ENCODE measurements around the gene MXD4. TPM values are rescaled to one million over a fixed set of nuclear protein-coding genes. Genes with fewer than 3 reads are reported as not detected.

Gene MXD4
- total and polyA plus RNA-seq, 2 of the 13 experiments (the other 11 are each of a cell fraction or from before 2014, with no cell fraction given): 29.0 to 31.3 TPM

DNA sequence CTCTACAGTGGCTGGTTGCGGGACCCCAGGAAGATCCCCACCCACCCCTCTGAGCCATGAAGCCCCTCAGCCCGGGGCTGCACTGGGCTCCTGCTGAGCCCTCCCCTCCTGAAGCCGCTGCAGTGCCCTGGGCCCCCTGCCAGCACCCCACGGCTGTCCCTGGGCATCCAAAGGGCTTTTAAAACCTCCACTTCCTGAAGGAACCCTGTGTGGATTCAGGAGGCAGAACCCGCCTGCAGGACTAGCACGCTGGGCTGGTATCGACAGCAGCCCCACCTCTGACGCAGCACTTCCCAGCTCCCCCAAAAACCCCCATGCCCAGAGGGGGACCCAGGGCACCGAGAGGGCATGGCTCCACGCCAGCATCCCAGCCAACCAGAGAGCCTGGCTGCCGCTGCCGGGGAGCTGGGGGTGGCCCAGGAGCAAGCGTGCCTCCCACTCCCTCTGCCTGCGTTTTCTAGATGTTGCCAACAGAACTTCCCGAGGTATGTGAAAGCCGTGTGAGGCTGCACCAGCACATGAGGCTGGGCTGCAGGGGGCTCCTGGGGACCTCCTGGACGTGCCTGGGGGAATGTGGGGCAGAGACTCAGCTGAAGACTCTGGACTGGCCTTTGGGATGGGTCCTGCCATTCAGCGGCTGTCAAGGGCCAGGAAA lies 6.3 kb downstream of the MXD4 start:
- H3K4me1 ChIP-seq (ENCODE audit: insufficient read depth, low read length): peaks cover 15% of the 10 kb centered on the region
- ATAC-seq (no peak), FAIRE-seq (no peak), DNase-seq (ENCODE audit: low spot score) (no peak)
- H3K79me2 ChIP-seq (ENCODE audit: insufficient read depth, low read length): peaks cover 5% of the 10 kb centered on the region
- no peaks in the 10 kb centered on the region for H3K27me3 ChIP-seq (ENCODE audit: control insufficient read depth in 1 of 2, insufficient read depth in 2 of 2, low read length in 2 of 2)
- in situ Hi-C loops (cut with HindIII; ENCODE audit: extremely low pct_ligation_motif_present, low pct_unique_long_range_greater_than_20kb) (no loop called here), intact Hi-C loops (cut with micrococcal nuclease; ENCODE audit: unreplicated experiment) (no loop called here)
- H2AFZ ChIP-seq (ENCODE audit: low read length): no peak overlapping the region
- no TSS peak for BruUV-seq (replicated peaks)
- CTCF ChIA-PET (ENCODE audit: low intra/inter-chr PET ratio, low total read pairs): no interaction called here
- no peak overlapping the region for H3K4me3 ChIP-seq (replicated peaks in 1 of 3; ENCODE audit: insufficient read depth in 1 of 3, low read depth in 2 of 3, low read length in 3 of 3)
- no peak overlapping the region for H3K4me2 ChIP-seq (ENCODE audit: low read depth, low read length)
- no peaks in the 10 kb centered on the region for H4K20me1 ChIP-seq (ENCODE audit: insufficient read depth, low read length)
- H3K27ac ChIP-seq (ENCODE audit: extremely low read length, insufficient read depth, low read length): no peak overlapping the region
- no CpG with 5 or more reads among the region's 18 CpGs for WGBS (ENCODE audit: low lambda C conversion rate)
- peaks cover 9 to 16% of the 10 kb centered on the region in 2 experiments; a peak in 4 of 5 replicates for H3K36me3 ChIP-seq (replicated peaks in 1 of 2; ENCODE audit: control insufficient read depth in 1 of 2, insufficient read depth in 2 of 2, low read length in 2 of 2)
- no peak overlapping the region for H3K9ac ChIP-seq (ENCODE audit: insufficient read depth, low read depth, low read length)
- TF ChIP-seq RBFOX2 (IDR thresholded peaks at IDR 0.05; ENCODE audit: low read depth, low read length) (peak; percentile 58), FOXK1 (CRISPR knock-in tag; IDR thresholded peaks at IDR 0.05; ENCODE audit: borderline replicate concordance, low read depth) (no peak)
- POLR2A ChIA-PET: no interaction called here
- no peaks in the 10 kb centered on the region for H3K9me3 ChIP-seq (ENCODE audit: low read length)

DNA sequence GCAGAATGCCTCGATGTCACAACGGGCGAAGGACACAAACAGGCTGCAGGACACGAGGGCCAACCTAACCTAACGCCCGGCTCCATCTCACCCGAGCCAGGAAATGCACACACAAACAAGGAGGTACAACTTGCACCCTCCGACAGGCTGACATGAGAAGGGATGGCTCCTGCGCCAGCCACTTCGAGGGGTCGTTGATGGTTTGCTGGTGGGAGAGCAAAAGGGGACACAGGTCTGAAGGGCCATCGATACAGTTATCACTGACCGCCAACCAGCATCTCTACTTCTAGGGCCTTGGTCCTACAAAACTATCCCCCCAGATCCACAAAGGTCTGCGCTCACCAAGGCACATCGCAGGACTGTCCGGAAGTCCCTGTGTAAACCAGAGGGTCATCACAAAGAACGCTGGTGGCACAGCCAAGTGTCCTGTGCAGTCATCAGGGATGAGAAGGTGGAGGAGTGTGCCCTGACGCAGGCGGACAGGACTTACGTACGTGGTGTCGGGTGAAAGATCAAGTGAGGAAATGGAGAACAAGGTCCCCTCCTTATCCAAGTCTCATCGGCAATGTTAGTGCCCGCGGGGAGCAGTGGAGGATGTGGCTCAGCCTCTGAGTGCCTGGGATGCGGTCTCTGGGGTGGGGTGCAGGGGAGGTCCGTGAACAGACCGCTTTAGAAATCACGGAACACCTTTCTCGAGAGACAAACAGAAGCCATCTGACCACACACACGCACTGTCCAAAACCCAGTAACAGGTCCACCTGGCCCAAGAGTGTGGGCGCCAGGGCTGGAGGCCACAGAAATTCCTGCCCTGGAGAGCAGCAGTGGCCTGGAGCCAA lies 7.0 kb downstream of the MXD4 start:
- TF ChIP-seq HDAC2 (CRISPR knock-in tag; IDR thresholded peaks at IDR 0.05) (no peak), HNRNPLL (IDR thresholded peaks at IDR 0.05; ENCODE audit: low read depth, low read length, poor library complexity, severe bottlenecking) (peak; percentile 21)
- Histone ChIP-seq H3K4me1 (ENCODE audit: insufficient read depth, low read length) (peaks cover 7% of the 10 kb centered on the region), H3K27me3 (ENCODE audit: control insufficient read depth in 1 of 2, insufficient read depth in 2 of 2, low read length in 2 of 2) (no peaks in the 10 kb centered on the region), H3K9ac (ENCODE audit: insufficient read depth, low read depth, low read length) (no peak overlapping the region), H3K4me3 (replicated peaks in 1 of 3; ENCODE audit: insufficient read depth in 1 of 3, low read depth in 2 of 3, low read length in 3 of 3) (no peak overlapping the region), H3K27ac (ENCODE audit: extremely low read length, insufficient read depth, low read length) (no peak overlapping the region), H2AFZ (ENCODE audit: low read length) (no peak overlapping the region), H3K9me3 (ENCODE audit: low read length) (no peaks in the 10 kb centered on the region), H4K20me1 (ENCODE audit: insufficient read depth, low read length) (no peaks in the 10 kb centered on the region), H3K4me2 (ENCODE audit: low read depth, low read length) (no peak overlapping the region), H3K79me2 (ENCODE audit: insufficient read depth, low read length) (no peaks in the 10 kb centered on the region), H3K36me3 (replicated peaks in 1 of 2; ENCODE audit: control insufficient read depth in 1 of 2, insufficient read depth in 2 of 2, low read length in 2 of 2) (peaks cover 9 to 16% of the 10 kb centered on the region in 2 experiments; a peak in 4 of 5 replicates)
- ChIA-PET CTCF (ENCODE audit: low intra/inter-chr PET ratio, low total read pairs) (no interaction called here), POLR2A (no interaction called here)
- no peak for FAIRE-seq
- 96% methylated on average over 25 of the region's 32 CpGs for WGBS (ENCODE audit: low lambda C conversion rate)
- in situ Hi-C loops (cut with HindIII; ENCODE audit: extremely low pct_ligation_motif_present, low pct_unique_long_range_greater_than_20kb) (no loop called here), intact Hi-C loops (cut with micrococcal nuclease; ENCODE audit: unreplicated experiment) (no loop called here)
- ATAC-seq: no peak
- DNase-seq (ENCODE audit: low spot score): no peak
- BruUV-seq (replicated peaks): no TSS peak

Data from HepG2 (cell line).